Measurements from ENCODE around the gene GPR84. TPM values are rescaled to one million over a fixed set of nuclear protein-coding genes. Genes with fewer than 3 reads are reported as not detected.

The GPR84 gene
- total and polyA plus RNA-seq, 2 of the 13 experiments (the other 11 are each of a cell fraction or from before 2014, with no cell fraction given), result not detected

DNA sequence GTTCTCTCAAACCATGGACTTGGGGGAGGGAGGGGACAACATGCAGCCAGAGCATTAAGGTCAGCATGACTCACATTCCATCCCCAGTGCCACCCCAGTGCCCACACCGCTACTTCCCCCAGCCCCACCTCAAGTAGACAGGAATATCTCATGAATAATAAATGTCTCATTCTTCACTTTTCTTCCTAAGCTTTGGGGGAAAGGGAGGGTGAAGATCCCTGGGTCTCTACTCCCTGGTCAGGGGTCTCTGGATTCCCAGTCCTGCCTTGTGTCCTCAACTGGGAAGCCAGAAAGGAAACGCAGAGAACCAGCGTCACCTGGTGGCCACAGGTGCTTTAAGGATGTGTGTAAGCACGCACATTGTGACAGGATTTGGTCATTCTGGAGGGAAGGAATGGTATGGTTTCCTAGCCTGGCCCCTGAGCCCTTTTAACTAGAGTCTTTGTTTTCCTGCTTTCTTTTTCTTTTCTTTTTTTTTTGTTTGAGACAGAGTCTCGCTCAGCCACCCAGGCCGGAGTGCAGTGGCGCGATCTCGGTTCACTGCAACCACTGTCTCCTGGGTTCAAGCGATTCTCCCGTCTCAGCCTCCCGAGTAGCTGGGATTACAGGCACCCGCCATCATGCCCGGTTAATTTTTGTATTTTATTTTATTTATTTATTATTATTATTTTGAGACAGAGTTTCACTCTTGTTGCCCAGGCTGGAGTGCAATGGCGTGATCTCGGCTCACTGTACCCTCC, 3.4 kb downstream of the GPR84 start (continued):
- TF ChIP-seq PHF21A (CRISPR knock-in tag; IDR thresholded peaks at IDR 0.05) (no peak), TCF7 (IDR thresholded peaks at IDR 0.05; ENCODE audit: low read depth) (no peak), REL (CRISPR knock-in tag; conservative IDR thresholded peaks at IDR 0.05) (no peak), MBD4 (IDR thresholded peaks at IDR 0.05; ENCODE audit: borderline replicate concordance, low read length) (no peak), MEF2D (CRISPR knock-in tag; IDR thresholded peaks at IDR 0.05) (no peak), YY1 (IDR thresholded peaks at IDR 0.05; ENCODE audit: insufficient read depth, insufficient replicate concordance, low read depth, low read length) (no peak), TRIM24 (CRISPR knock-in tag; IDR thresholded peaks at IDR 0.05) (no peak), SRY (CRISPR knock-in tag; IDR thresholded peaks at IDR 0.05) (no peak), SETDB1 (CRISPR knock-in tag; IDR thresholded peaks at IDR 0.05; ENCODE audit: borderline replicate concordance) (no peak), ZNF878 (CRISPR knock-in tag; IDR thresholded peaks at IDR 0.05) (no peak), ZNF546 (CRISPR knock-in tag; conservative IDR thresholded peaks at IDR 0.05) (no peak), BCL6 (CRISPR knock-in tag; IDR thresholded peaks at IDR 0.05) (0 out of 2 replicates have a peak, but pooled peaks have one; percentile 21), MTF2 (CRISPR knock-in tag; IDR thresholded peaks at IDR 0.05; ENCODE audit: borderline replicate concordance) (no peak)
- TF ChIP-seq, protein P1, sequence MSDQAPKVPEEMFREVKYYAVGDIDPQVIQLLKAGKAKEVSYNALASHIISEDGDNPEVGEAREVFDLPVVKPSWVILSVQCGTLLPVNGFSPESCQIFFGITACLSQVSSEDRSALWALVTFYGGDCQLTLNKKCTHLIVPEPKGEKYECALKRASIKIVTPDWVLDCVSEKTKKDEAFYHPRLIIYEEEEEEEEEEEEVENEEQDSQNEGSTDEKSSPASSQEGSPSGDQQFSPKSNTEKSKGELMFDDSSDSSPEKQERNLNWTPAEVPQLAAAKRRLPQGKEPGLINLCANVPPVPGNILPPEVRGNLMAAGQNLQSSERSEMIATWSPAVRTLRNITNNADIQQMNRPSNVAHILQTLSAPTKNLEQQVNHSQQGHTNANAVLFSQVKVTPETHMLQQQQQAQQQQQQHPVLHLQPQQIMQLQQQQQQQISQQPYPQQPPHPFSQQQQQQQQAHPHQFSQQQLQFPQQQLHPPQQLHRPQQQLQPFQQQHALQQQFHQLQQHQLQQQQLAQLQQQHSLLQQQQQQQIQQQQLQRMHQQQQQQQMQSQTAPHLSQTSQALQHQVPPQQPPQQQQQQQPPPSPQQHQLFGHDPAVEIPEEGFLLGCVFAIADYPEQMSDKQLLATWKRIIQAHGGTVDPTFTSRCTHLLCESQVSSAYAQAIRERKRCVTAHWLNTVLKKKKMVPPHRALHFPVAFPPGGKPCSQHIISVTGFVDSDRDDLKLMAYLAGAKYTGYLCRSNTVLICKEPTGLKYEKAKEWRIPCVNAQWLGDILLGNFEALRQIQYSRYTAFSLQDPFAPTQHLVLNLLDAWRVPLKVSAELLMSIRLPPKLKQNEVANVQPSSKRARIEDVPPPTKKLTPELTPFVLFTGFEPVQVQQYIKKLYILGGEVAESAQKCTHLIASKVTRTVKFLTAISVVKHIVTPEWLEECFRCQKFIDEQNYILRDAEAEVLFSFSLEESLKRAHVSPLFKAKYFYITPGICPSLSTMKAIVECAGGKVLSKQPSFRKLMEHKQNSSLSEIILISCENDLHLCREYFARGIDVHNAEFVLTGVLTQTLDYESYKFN (CRISPR knock-in tag; conservative IDR thresholded peaks at IDR 0.05), result peak; percentile 22; the same call in 1 of the 2 replicates
